GM23338 (cell line): ENCODE data around the gene PMIS2.

Source experiments
- CREB1 ChIP-seq: fragments of 250-450 bp; sonication (Bioruptor Pico); IDR thresholded peaks from 2 replicates; pipeline ENCODE4 v1.5.0; 2020; ENCODE audit warnings: low read depth, mild to moderate bottlenecking, moderate library complexity
- EZH2 ChIP-seq: fragments of 200-600 bp; sonication (generic); IDR thresholded peaks from one replicate; pipeline ENCODE4 v1.8.0; 2017; ENCODE audit warnings: antibody characterized with exemption, mild to moderate bottlenecking, low read depth; ENCODE audit not compliant: unreplicated experiment
- EZH2phosphoT487 ChIP-seq: fragments of 200-600 bp; sonication (generic); IDR thresholded peaks from one replicate; pipeline ENCODE4 v1.8.1; 2018; ENCODE audit warnings: antibody characterized with exemption; ENCODE audit not compliant: unreplicated experiment
- POLR2AphosphoS5 ChIP-seq: IDR thresholded peaks from 2 replicates; pipeline ENCODE4 v1.6.1; 2016; ENCODE audit warnings: antibody characterized with exemption, low read depth
- REST ChIP-seq: IDR thresholded peaks from one replicate; pipeline ENCODE4 v1.6.1; 2018; ENCODE audit warnings: antibody characterized with exemption; ENCODE audit not compliant: unreplicated experiment
- ZNF331 ChIP-seq: fragments of 250-450 bp; sonication (Bioruptor Pico); IDR thresholded peaks from 2 replicates; pipeline ENCODE4 v1.5.0; 2020; ENCODE audit warnings: low read depth, mild to moderate bottlenecking, moderate library complexity
- TF ChIP-seq, protein P1 (sequence below), 2 experiments: fragments of 200-600 bp in 1 of 2; sonication (generic) in 1 of 2; conservative IDR thresholded peaks; 2 replicates each; pipeline versions ENCODE4 v1.5.1 to v1.6.1; 2016 to 2017; ENCODE audit warnings: antibody characterized with exemption in 2 of 2, low read depth in 2 of 2, mild to moderate bottlenecking in 2 of 2, moderate library complexity in 1 of 2

- TF ChIP-seq EZH2phosphoT487 (no peak), POLR2AphosphoS5 (no peak), CREB1 (CRISPR knock-in tag) (no peak), REST (no peak), EZH2 (no peak), ZNF331 (no peak)
- TF ChIP-seq, protein P1, sequence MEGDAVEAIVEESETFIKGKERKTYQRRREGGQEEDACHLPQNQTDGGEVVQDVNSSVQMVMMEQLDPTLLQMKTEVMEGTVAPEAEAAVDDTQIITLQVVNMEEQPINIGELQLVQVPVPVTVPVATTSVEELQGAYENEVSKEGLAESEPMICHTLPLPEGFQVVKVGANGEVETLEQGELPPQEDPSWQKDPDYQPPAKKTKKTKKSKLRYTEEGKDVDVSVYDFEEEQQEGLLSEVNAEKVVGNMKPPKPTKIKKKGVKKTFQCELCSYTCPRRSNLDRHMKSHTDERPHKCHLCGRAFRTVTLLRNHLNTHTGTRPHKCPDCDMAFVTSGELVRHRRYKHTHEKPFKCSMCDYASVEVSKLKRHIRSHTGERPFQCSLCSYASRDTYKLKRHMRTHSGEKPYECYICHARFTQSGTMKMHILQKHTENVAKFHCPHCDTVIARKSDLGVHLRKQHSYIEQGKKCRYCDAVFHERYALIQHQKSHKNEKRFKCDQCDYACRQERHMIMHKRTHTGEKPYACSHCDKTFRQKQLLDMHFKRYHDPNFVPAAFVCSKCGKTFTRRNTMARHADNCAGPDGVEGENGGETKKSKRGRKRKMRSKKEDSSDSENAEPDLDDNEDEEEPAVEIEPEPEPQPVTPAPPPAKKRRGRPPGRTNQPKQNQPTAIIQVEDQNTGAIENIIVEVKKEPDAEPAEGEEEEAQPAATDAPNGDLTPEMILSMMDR (conservative IDR thresholded peaks at IDR 0.05; ENCODE audit: low read depth in 2 of 2) = no peak
Observed at GRCh38 chr19:35601971-35602370, 16.0 kb downstream of the PMIS2 start.
